ENCODE data around the gene TGFBR1.
"Not testable (repeated sequence)": the region's sequence is repeated elsewhere in the genome, so short reads cannot be mapped to it uniquely, and the experiment has no call there.

TGFBR1 gene

GRCh38 chr9:99076483-99077171 is 28.3 kb upstream of the TGFBR1 start:
- DNase-seq = no peak

GRCh38 chr9:99078717-99079116 is 26.2 kb upstream of the TGFBR1 start:
- no peak for DNase-seq

GRCh38 chr9:99079542-99079941 is 25.4 kb upstream of the TGFBR1 start:
- no peak for DNase-seq

DNA sequence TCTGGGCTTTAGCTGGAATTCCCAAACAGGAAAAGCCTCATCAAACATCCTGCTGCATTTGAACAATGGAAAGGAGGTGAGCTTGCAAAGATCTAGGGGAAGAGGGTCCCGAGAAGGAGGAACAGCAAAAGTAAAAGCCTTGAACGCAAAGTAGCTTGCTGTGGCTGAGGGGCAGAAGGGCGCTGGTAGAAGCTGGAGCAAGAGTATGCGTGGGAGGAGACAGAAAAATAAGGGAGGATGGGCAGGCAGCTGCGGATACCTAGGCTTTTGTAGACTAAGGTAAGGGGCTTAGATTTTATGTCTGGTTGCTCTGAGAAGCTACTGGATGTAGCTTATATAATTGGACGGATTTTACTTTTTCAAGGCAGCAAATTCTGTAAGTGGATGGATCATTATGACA is 21.9 kb upstream of the TGFBR1 start:
- DNase-seq = no peak

- DNase-seq = no peak
Measured at GRCh38 chr9:99085949-99086948, 18.7 kb upstream of the TGFBR1 start.

DNA sequence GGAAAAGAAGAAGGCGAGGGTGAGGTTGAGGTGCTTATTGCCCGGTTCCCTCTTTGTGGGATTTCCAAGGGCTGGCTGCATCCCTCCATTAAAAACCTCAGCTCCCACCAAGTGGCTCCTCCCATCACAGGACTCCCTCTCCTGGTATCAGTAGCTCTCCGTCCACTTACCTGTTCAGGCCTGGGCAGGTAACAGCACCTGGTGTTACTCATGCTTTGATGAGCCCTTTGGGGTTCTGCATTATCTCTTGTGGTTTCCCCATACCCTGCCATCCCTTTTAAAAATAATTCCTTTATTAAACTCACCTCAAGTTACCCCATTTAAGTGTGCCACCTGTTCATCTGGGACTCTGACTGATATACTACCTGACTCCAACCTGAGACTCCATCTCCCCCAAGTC is 17.5 kb upstream of the TGFBR1 start:
- no peak for DNase-seq

DNA sequence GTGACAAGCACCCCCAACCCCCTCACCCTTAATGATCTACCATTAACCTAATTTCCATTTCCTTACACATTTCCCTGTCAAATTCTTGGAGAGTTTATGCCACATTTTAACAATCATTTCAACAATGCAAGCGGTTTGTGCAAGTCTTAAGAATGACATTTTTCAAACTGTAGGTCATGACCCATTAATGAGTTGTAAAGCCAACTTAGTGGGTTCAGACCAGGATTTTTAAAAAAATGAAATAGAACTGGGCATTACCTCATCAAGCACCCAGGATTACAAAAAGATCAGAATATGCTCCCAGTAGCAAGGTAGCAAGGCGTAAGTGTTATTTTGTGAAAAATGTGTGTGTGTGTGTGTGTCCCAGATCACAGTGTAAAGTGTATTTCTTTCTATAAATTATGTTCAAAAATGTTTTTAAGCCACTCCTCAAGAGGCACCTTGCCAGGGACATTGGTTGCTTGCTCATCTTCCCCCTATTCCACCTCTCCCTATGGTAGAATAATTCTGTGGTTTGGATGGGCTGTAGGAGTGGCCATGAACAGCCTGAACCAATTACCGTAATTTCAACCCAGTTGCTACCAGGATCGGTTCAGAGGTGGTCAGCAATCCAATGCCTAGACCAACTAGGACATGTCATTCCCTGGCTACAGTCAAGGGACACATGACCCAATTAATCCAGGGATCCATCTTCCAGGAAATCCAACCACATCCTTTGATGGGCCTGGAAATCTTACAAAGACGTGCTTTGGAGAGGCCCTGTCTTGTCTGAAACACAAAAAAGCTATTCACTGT is 14.4 kb upstream of the TGFBR1 start:
- no peak for DNase-seq

DNA sequence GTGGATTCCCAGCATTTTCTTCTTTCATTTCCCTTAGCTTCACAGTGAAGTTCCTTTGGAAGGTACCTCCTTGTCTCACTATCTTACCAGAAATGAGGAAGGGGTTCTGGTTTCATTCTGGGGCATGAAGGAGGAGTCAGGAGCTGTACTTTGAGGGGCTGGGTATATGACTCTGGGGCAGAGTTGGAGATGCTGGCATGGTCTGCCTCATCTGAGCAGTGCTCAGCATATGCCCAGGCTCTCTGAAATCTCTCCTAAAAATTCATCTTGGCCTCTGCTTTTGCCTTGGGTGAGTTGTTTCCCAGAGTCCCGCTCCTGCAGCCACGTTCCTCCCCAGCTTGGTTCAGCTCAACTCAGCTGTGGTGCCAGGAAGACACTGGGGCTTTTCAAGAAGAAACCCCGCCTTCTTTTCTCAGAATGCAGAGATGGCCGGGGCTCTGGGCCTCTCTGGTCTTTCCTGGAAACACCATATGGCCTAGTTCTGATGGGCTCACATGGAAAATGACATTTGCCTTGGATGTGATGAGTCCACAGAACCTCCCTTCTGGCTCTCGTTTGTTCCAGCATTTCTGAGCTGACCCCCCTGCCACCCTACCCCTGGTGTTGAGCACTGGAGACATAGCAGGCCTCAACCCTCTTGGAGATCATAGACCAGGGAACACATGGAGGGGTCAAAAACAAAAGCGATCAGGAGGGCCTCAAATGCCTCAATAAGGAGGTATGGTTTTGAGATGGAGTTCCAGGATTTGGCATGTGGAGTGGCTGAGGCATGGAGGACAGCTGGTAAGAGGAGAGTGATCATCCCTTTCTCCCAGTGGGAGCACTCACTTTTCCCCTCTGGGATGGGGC is 12.0 kb upstream of the TGFBR1 start:
- DNase-seq = no peak

DNA sequence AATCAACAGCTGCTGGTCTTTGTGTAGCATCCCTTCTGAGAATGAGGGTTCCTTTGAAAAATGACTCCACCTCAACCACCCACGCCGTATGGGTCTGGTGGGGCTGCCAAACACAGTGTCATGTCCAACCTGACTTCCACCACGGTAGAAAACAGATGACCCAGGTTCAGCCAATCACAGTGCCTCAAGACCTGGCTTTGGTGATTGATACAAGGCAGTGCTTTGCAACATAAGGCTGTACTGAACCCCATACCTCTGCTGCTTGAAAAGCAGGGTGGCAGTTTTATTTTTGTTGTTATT is 11.5 kb upstream of the TGFBR1 start:
- no peak for DNase-seq

DNA sequence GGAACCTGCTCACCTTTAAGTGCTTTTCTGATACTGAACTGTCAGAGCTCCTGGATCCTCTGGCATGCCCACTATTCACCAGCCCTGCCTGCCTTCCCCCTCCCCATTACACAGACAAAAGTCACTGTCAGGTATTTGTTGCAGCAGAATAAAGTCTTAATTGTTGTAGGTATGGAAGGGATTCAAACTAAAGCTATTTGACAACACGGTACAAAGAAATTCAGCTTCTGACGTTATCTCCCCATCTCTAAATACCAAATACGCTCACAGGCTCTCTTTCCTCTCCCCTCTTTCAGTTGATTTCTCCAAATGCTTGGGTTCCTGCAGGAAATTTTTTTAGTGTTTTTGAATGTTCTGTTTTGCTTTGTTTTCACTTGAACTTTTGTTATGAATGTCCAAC is 9.3 kb upstream of the TGFBR1 start:
- no peak for DNase-seq

- no peak for DNase-seq
Measured at GRCh38 chr9:99096409-99096808, 8.5 kb upstream of the TGFBR1 start.

- not testable (repeated sequence) for DNase-seq
Measured at GRCh38 chr9:99099806-99100585, 4.9 kb upstream of the TGFBR1 start.

GRCh38 chr9:99101271-99101670 is 3.6 kb upstream of the TGFBR1 start:
- no peak for DNase-seq

DNA sequence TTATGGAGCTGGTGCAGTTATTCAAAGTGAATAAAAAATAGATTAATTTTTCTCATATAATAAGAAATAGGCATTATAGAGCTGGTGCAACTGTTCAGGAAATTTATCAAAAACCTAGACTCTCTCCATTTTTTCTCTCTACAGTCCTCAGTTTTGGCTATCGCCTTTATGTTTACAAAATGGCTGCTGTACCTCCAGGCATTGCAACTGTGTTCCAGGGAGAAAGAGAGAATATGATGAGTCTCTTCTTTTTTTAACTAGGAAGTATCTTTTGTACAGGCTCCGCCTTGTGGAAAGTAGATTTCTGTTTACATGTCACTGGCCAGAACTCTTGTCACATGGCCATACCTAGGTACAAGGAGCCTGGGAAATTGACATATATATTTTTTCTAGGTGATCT is 3.1 kb upstream of the TGFBR1 start:
- DNase-seq = no peak

DNA sequence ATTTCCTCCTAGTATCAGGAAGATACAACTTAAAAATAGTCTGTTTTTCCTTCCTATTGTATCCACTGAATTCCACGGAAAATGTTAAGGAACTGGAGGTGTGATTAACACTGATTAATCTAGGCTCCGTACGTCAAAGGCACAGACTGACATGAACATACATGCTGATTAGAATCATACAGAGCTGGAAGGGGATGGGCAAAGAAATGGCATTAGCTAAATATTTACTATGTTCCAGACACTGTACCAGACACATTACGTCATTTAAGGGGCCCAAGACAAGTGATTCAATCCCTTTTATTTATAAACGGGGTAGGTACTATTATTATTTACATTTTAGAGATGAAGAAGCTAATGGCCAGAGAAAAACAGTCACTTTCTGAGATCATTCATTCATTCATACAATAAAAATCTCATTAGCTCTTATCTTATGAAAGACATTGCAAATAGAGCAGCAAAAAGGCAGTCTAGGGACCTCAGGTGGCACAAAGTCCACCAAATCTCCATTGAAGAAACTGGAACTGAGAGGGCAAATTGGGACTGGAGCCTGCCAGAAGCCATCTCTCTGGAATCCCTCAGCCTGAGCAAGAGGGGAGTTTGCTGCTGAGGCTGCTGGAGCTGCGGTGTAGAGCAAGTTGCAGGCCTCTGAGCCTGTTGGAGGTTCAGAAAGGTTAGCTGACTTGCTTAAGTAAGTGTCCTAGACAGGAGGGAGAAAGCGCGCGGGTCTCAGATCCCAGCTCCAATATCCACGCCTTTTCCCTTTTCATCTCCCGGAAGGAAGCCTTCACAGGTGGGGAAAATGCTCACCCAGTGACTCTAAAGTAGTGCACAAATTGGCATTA is 1.6 kb upstream of the TGFBR1 start:
- DNase-seq = no peak

- DNase-seq = no peak
Measured at GRCh38 chr9:99103901-99104458, 933 bp upstream of the TGFBR1 start.

DNA sequence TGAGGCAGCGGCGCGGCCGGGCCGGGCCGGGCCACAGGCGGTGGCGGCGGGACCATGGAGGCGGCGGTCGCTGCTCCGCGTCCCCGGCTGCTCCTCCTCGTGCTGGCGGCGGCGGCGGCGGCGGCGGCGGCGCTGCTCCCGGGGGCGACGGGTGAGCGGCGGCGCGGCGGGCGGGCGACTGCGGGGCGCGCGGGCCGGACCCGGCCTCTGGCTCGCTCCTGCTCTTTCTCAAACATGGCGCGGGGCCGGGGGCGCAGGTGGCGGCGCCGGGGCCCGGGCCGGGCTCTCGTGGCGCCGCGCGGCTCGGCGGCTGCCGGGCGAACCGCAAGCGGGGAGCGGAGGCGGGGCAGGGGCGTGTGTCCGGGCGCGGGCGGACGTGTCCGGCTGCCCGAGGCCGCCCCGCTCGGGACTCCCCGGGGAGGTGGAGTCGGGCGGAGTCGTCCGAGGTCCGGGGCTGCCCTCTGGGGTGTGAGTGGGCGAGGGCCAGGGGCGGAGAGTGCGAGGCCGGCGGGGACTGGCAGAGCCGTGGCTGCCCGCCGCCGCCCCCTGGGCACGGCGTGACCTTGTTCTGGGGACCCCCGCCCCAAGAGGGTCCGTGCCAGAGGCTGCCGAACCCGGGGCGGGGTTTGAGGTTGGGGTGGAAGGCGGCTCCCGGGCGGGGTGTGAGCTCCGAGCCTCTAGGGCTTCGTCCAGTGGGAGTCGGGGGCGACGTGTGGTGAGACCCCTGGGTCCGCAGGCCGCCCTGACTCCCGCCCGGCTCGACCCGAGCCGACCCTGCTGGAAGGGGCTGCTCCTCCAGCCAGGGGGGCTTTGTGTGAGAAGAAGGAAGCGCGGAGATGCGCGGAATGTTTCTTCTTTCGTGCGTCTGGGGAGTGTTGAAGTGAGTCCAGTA is 485 bp downstream of the TGFBR1 start:
- DNase-seq = no peak

- DNase-seq = no peak
Measured at GRCh38 chr9:99106044-99106375, 1.1 kb downstream of the TGFBR1 start.

GRCh38 chr9:99107421-99107820 is 2.5 kb downstream of the TGFBR1 start:
- DNase-seq = no peak

DNA sequence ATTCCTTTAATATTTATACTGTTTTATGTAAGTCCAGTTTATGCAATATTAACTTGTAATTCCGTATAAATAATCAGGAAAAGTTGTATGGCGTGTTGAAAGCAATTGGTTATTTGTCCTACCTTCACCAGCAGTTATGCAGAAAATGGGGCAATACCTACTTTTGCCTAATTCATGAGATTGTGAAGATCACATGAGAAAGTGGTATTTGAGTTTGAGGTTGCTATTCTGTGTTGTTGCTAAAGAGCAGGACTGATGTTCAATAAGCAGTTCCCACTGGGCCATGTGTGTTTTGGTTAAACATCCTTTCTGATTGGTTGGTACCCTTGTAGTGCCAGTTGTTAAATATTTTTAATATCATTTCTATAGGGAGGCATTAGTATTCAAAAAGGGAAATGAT is 3.2 kb downstream of the TGFBR1 start:
- DNase-seq = no peak
